HEK293T (cell line): ENCODE results near the gene TCFL5.

Experiments
- CTCF ChIA-PET: fragments of 350-600 bp; formaldehyde crosslinking; extraction: SDS; loops from one replicate; lab custom pipeline; 2021; ENCODE audit warnings: antibody characterized with exemption, inconsistent platforms; lab: Yijun Ruan, JAX
- POLR2A ChIA-PET: fragments of 350-600 bp; formaldehyde crosslinking; extraction: SDS; loops from one replicate; lab custom pipeline; 2020; ENCODE audit warnings: antibody characterized with exemption, inconsistent platforms; lab: Yijun Ruan, JAX
- DNase-seq: peaks from one replicate; pipeline ENCODE4 v3.0.0; 2012; ENCODE audit warnings: mixed read lengths; ENCODE audit errors: extremely low spot score
- ARNT ChIP-seq: fragments of 450-650 bp; IDR thresholded peaks from 2 replicates; pipeline ENCODE4 v1.6.1; 2017; ENCODE audit warnings: mild to moderate bottlenecking
- BHLHE40 ChIP-seq: fragments of 450-650 bp; IDR thresholded peaks from 2 replicates; pipeline ENCODE4 v1.6.1; 2016; ENCODE audit warnings: mild to moderate bottlenecking, moderate library complexity, borderline replicate concordance
- CTBP1 ChIP-seq: fragments of 450-650 bp; IDR thresholded peaks from 2 replicates; pipeline ENCODE4 v1.6.1; 2016; ENCODE audit warnings: borderline replicate concordance
- ELF4 ChIP-seq: fragments of 450-650 bp; IDR thresholded peaks from 2 replicates; pipeline ENCODE4 v1.6.1; 2017; ENCODE audit warnings: antibody characterized with exemption
- FOXA1 ChIP-seq: fragments of 450-650 bp; IDR thresholded peaks from 2 replicates; pipeline ENCODE4 v1.6.1; 2016; ENCODE audit warnings: mild to moderate bottlenecking
- FOXK2 ChIP-seq: fragments of 450-650 bp; IDR thresholded peaks from 2 replicates; pipeline ENCODE4 v1.6.1; 2016; ENCODE audit warnings: mild to moderate bottlenecking
- FOXM1 ChIP-seq: fragments of 450-650 bp; IDR thresholded peaks from 2 replicates; pipeline ENCODE4 v1.6.1; 2017; ENCODE audit warnings: mild to moderate bottlenecking, borderline replicate concordance
- HDGF ChIP-seq: fragments of 450-650 bp; IDR thresholded peaks from 2 replicates; pipeline ENCODE4 v1.6.1; 2017; ENCODE audit warnings: antibody characterized with exemption, borderline replicate concordance
- L3MBTL2 ChIP-seq: fragments of 450-650 bp; conservative IDR thresholded peaks from 2 replicates; pipeline ENCODE4 v1.6.1; 2016; ENCODE audit warnings: mild to moderate bottlenecking
- LEF1 ChIP-seq: fragments of 450-650 bp; IDR thresholded peaks from 2 replicates; pipeline ENCODE4 v1.6.1; 2017; ENCODE audit warnings: mild to moderate bottlenecking, borderline replicate concordance
- NFRKB ChIP-seq: fragments of 450-650 bp; IDR thresholded peaks from 2 replicates; pipeline ENCODE4 v1.6.1; 2016; ENCODE audit warnings: mild to moderate bottlenecking, moderate library complexity
- SP1 ChIP-seq: fragments of 450-650 bp; IDR thresholded peaks from 2 replicates; pipeline ENCODE4 v1.6.1; 2017
- SUZ12 ChIP-seq: fragments of 450-650 bp; IDR thresholded peaks from 2 replicates; pipeline ENCODE4 v1.6.1; 2016; ENCODE audit warnings: mild to moderate bottlenecking
- TARDBP ChIP-seq: fragments of 450-650 bp; IDR thresholded peaks from 2 replicates; pipeline ENCODE4 v1.6.1; 2016
- ZNF384 ChIP-seq: fragments of 450-650 bp; IDR thresholded peaks from 2 replicates; pipeline ENCODE4 v1.6.1; 2016
- TF ChIP-seq, protein P1 (sequence below): fragments of 450-650 bp; IDR thresholded peaks from 2 replicates; pipeline ENCODE4 v1.6.1; 2016

TCFL5 gene

DNA sequence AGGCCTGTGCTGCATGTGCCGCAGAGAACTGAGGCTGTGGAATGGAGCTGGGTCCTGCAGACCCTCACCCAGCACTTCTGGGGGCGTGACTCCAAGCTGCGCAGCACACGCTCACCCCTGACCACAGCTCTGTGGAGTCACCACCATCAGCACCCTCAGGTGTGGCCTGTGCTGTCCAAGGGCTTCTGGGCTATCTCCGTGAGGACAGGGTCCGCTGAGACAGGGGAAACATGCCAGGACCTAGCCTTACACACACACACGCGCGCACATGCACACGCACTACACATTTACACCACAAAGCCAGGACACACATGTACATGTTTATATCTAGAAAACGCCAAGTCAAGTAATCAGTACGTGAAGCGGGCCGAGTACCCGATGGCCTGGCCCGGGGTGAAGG, 26.8 kb upstream of the TCFL5 start:
- POLR2A ChIA-PET: no interaction called here
- CTCF ChIA-PET: interaction anchor here (0.6 to 0.9 kb wide), 2 partner anchors 66 to 335 kb away, joined by 3 read pairs; no protein-coding TSS in a partner anchor

DNA sequence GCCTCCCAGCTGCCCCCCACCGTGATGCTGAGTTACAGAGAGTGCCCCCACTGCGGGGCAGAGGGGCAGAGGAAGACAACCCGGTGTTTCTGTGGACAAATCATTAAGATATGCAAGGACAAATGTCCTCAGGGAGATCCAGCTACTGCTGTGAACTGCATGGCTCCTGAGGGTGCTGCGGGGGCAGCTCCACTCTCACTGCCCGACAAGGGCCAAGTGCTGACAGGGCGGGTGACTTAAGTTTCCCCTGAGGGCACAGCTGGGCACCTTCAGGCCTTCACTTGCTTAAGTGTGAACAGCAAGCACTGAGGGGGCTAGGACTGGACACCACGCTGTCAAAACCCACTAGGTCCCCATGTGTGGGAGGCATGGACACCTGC, 26.2 kb upstream of the TCFL5 start:
- TF ChIP-seq SUZ12 (no peak), FOXA1 (no peak), NFRKB (no peak), L3MBTL2 (no peak), ZNF384 (no peak), TARDBP (no peak), FOXK2 (no peak), ELF4 (no peak), SP1 (no peak), ARNT (no peak), BHLHE40 (no peak), CTBP1 (no peak), FOXM1 (no peak)
- TF ChIP-seq, protein P1, sequence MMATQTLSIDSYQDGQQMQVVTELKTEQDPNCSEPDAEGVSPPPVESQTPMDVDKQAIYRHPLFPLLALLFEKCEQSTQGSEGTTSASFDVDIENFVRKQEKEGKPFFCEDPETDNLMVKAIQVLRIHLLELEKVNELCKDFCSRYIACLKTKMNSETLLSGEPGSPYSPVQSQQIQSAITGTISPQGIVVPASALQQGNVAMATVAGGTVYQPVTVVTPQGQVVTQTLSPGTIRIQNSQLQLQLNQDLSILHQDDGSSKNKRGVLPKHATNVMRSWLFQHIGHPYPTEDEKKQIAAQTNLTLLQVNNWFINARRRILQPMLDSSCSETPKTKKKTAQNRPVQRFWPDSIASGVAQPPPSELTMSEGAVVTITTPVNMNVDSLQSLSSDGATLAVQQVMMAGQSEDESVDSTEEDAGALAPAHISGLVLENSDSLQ: no peak
- ChIA-PET POLR2A (no interaction called here), CTCF (interaction anchor here (0.6 to 0.9 kb wide), 2 partner anchors 22 to 65 kb away, joined by 3 to 4 read pairs; no protein-coding TSS in a partner anchor)
- no peak for DNase-seq

More for the DNA sequence above, 26.8 kb upstream of the TCFL5 start:
- TF ChIP-seq FOXM1: no peak
- TF ChIP-seq, protein P1: no peak
- TF ChIP-seq HDGF: no peak
- TF ChIP-seq ARNT: no peak
- TF ChIP-seq ZNF384: no peak
- no peak for TF ChIP-seq BHLHE40
- no peak for TF ChIP-seq LEF1
- no peak for TF ChIP-seq TARDBP
- TF ChIP-seq L3MBTL2: no peak
- TF ChIP-seq FOXK2: no peak
- TF ChIP-seq ELF4: no peak
- DNase-seq: no peak

DNA sequence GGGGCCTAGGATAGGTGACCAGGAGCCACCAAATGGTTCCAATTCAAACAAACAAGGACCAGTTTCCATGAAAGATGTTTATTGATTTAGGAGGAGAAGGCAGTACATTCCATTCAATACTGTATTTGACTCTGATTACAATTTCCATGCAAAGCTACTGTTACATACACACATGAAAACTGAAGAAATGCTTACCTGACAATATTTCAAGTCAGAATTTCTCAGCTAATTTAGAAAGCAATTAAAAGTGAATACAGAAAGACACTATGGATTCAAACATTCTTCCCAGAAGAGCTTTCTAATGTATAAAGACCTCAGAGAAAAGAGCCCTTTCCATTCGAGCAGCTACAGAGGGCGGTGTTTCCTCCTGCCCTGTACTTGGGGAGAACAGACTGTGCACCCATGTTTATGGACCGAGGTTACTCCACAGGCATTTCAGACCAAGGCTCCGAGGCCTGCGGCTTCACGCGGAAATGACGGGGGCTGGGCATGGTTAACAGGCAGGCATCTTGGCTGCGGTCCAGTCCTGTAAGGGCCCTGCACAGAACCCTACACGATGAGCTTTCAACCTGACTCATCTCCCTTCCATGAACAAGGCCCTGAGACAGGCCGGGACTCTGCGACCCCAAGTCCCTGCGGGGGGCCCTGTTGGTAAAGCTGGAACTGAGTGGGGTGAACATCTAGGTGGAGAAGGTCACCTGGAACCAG, 25.7 kb upstream of the TCFL5 start:
- CTCF ChIA-PET: interaction anchor here (0.6 to 0.9 kb wide), 3 partner anchors 21 to 65 kb away, joined by 3 to 4 read pairs (median 3); no protein-coding TSS in a partner anchor
- POLR2A ChIA-PET: no interaction called here
- no peak for TF ChIP-seq FOXK2
- no peak for TF ChIP-seq FOXM1
- TF ChIP-seq SUZ12: no peak
- TF ChIP-seq ZNF384: no peak
- TF ChIP-seq NFRKB: no peak
- TF ChIP-seq CTBP1: no peak
- TF ChIP-seq ELF4: no peak
- TF ChIP-seq, protein P1: no peak
- TF ChIP-seq LEF1: no peak
- no peak for TF ChIP-seq TARDBP
- TF ChIP-seq L3MBTL2: no peak
- no peak for TF ChIP-seq BHLHE40
- TF ChIP-seq FOXA1: no peak
- no peak for TF ChIP-seq ARNT
- no peak for TF ChIP-seq HDGF
- TF ChIP-seq SP1: no peak
- no peak for DNase-seq

DNA sequence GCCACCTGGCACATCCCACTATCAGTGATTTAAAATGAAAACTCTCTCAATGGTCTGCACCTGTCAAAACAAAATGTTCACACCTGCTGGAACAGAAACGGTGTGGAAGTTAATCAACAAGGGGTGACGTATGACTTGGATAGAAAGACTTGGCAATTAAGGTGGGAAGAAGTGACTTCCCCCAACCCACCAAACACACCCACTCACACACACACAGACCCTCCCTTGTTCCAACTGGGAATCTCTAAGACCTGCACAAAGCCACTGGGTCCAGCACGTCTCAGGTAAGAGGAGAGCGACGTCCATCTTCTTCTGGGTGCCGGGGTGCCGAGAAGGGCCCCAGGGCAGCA, 25.1 kb upstream of the TCFL5 start:
- ChIA-PET POLR2A (no interaction called here), CTCF (interaction anchor here (0.8 kb wide), 1 partner anchor 49 kb away, joined by 3 read pairs; no protein-coding TSS in a partner anchor)

More for the DNA sequence above, 25.1 kb upstream of the TCFL5 start:
- no peak for DNase-seq
- no peak for TF ChIP-seq ELF4
- TF ChIP-seq CTBP1: no peak
- no peak for TF ChIP-seq ARNT
- TF ChIP-seq FOXM1: no peak
- TF ChIP-seq LEF1: no peak
- TF ChIP-seq FOXK2: no peak
- no peak for TF ChIP-seq HDGF
- TF ChIP-seq TARDBP: no peak
- no peak for TF ChIP-seq NFRKB
- TF ChIP-seq, protein P1: no peak
- TF ChIP-seq SUZ12: no peak
- TF ChIP-seq BHLHE40: no peak
- TF ChIP-seq ZNF384: no peak
- no peak for TF ChIP-seq L3MBTL2
- no peak for TF ChIP-seq FOXA1
- no peak for TF ChIP-seq SP1
